Measurements from ENCODE around the gene C19orf53. TPM values are rescaled to one million over a fixed set of nuclear protein-coding genes. Genes with fewer than 3 reads are reported as not detected.
"Not testable (repeated sequence)": the region's sequence is repeated elsewhere in the genome, so short reads cannot be mapped to it uniquely, and the experiment has no call there.

C19orf53 gene
- total and polyA plus RNA-seq, 5 donors from 2014 or later = 61.2 to 244 (median 236) TPM

GRCh38 chr19:13779794-13780193 is 5.5 kb downstream of the C19orf53 start:
- not testable (repeated sequence) for H3K27me3 ChIP-seq (ENCODE audit: control insufficient read depth, insufficient read depth, low read length); H3K27me3 Mint-ChIP-seq; H3K27ac Mint-ChIP-seq; H3K4me3 ChIP-seq (ENCODE audit: low read depth, low read length); H3K27ac ChIP-seq (ENCODE audit: insufficient read depth, low read length, poor library complexity, severe bottlenecking); ATAC-seq (ENCODE audit: low read depth in 2 of 2); DNase-seq; H3K9me3 ChIP-seq (ENCODE audit: control insufficient read depth in 2 of 2, low read length in 2 of 2); H3K9me3 Mint-ChIP-seq
- Mint-ChIP-seq H3K4me3 (peak overlapping the region in 1 of 4 donors; percentile 74), H3K36me3 (peaks cover 14% of the 10 kb centered on the region), H3K4me1 (peaks cover 2 to 37% (median 19%) of the 10 kb centered on the region in 4 donors)
- Histone ChIP-seq H3K36me3 (ENCODE audit: control insufficient read depth, insufficient read depth, low read length) (peaks cover 33% of the 10 kb centered on the region), H3K4me1 (ENCODE audit: control insufficient read depth, insufficient read depth, low read length, poor library complexity, severe bottlenecking) (peaks cover 12% of the 10 kb centered on the region)

- no peak overlapping the region for H3K27ac ChIP-seq (ENCODE audit: insufficient read depth, low read length, poor library complexity, severe bottlenecking)
- H3K27me3 Mint-ChIP-seq = no peaks in the 10 kb centered on the region
- DNase-seq = no peak
- no peak overlapping the region for H3K4me3 Mint-ChIP-seq
- no peaks in the 10 kb centered on the region for H3K9me3 ChIP-seq (ENCODE audit: control insufficient read depth in 2 of 2, low read length in 2 of 2)
- H3K4me1 Mint-ChIP-seq = peaks cover 4 to 28% (median 13%) of the 10 kb centered on the region in 4 donors
- H3K4me1 ChIP-seq (ENCODE audit: control insufficient read depth, insufficient read depth, low read length, poor library complexity, severe bottlenecking) = peaks cover 9% of the 10 kb centered on the region
- H3K36me3 Mint-ChIP-seq = peaks cover 6% of the 10 kb centered on the region
- no peak overlapping the region for H3K4me3 ChIP-seq (ENCODE audit: low read depth, low read length)
- H3K27ac Mint-ChIP-seq = no peak overlapping the region
- no peak for ATAC-seq (ENCODE audit: low read depth in 2 of 2)
- no peaks in the 10 kb centered on the region for H3K9me3 Mint-ChIP-seq
- H3K27me3 ChIP-seq (ENCODE audit: control insufficient read depth, insufficient read depth, low read length) = no peaks in the 10 kb centered on the region
- H3K36me3 ChIP-seq (ENCODE audit: control insufficient read depth, insufficient read depth, low read length) = peaks cover 29% of the 10 kb centered on the region
Measured at GRCh38 chr19:13781547-13781946, 7.3 kb downstream of the C19orf53 start.

- Mint-ChIP-seq H3K9me3 (no peaks in the 10 kb centered on the region), H3K4me3 (no peak overlapping the region), H3K27ac (no peak overlapping the region), H3K27me3 (no peaks in the 10 kb centered on the region), H3K4me1 (peaks cover 6 to 30% (median 12%) of the 10 kb centered on the region in 4 donors), H3K36me3 (peaks cover 4% of the 10 kb centered on the region)
- H3K27ac ChIP-seq (ENCODE audit: insufficient read depth, low read length, poor library complexity, severe bottlenecking) = no peak overlapping the region
- H3K9me3 ChIP-seq (ENCODE audit: control insufficient read depth in 2 of 2, low read length in 2 of 2) = no peaks in the 10 kb centered on the region
- ATAC-seq (ENCODE audit: low read depth in 2 of 2) (no peak), DNase-seq (no peak)
- no peaks in the 10 kb centered on the region for H3K27me3 ChIP-seq (ENCODE audit: control insufficient read depth, insufficient read depth, low read length)
- H3K4me3 ChIP-seq (ENCODE audit: low read depth, low read length) = no peak overlapping the region
- H3K4me1 ChIP-seq (ENCODE audit: control insufficient read depth, insufficient read depth, low read length, poor library complexity, severe bottlenecking) = peaks cover 16% of the 10 kb centered on the region
- peaks cover 21% of the 10 kb centered on the region for H3K36me3 ChIP-seq (ENCODE audit: control insufficient read depth, insufficient read depth, low read length)
Measured at GRCh38 chr19:13782537-13782936, 8.3 kb downstream of the C19orf53 start.

GRCh38 chr19:13783565-13784500 is 9.6 kb downstream of the C19orf53 start:
- Histone ChIP-seq H3K36me3 (ENCODE audit: control insufficient read depth, insufficient read depth, low read length) (peaks cover 8% of the 10 kb centered on the region), H3K4me1 (ENCODE audit: control insufficient read depth, insufficient read depth, low read length, poor library complexity, severe bottlenecking) (peaks cover 29% of the 10 kb centered on the region), H3K4me3 (ENCODE audit: low read depth, low read length) (no peak overlapping the region), H3K9me3 (ENCODE audit: control insufficient read depth in 2 of 2, low read length in 2 of 2) (no peaks in the 10 kb centered on the region), H3K27me3 (ENCODE audit: control insufficient read depth, insufficient read depth, low read length) (no peaks in the 10 kb centered on the region), H3K27ac (ENCODE audit: insufficient read depth, low read length, poor library complexity, severe bottlenecking) (no peak overlapping the region)
- Mint-ChIP-seq H3K36me3 (peaks cover 4% of the 10 kb centered on the region), H3K9me3 (no peaks in the 10 kb centered on the region), H3K4me1 (peaks cover 9 to 34% (median 14%) of the 10 kb centered on the region in 4 donors), H3K27me3 (no peaks in the 10 kb centered on the region), H3K4me3 (no peak overlapping the region), H3K27ac (peak overlapping the region in 1 of 3 donors; percentile 31)
- ATAC-seq (ENCODE audit: low read depth in 2 of 2) (no peak), DNase-seq (no peak)

DNA sequence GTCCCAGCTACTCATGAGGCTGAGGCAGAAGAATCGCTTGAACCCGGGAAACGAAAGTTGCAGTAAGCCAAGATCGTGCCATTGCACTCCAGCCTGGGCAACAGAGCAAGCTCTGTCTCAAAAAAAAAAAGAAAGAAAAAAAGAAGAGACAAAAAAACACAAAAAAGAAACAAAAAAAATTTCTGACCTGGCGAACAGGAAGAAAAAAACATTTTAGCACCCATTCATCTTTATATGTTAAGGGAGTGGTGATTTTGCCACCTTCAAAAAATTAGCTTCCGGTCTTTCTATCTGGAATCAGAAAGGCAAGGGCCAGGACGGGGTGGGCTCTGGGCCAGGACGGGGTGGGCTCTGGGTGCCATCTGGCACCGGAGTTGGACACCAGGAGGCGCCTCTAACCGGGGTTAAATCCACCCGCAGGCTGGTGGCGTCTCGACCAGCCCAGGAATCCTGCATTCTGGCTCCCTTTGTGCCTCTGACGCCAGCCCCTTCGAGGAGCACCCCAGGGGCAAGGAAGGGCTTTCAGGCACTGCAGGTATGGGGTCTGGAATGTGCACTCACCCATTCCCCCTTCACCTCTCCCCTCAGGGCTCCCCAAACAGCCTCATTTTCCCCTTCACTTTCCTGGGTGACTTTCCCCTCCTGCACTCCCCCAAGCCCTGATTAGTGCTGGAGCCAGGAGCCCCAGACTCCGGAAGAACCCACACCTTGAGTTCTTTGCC is 10.6 kb downstream of the C19orf53 start:
- ATAC-seq (ENCODE audit: low read depth in 2 of 2) = peak; percentile 62 to 63
- Mint-ChIP-seq H3K36me3 (no peaks in the 10 kb centered on the region), H3K27me3 (no peaks in the 10 kb centered on the region), H3K27ac (peak overlapping the region; percentile 75 to 82 (median 79)), H3K4me1 (peaks cover 9 to 36% (median 17%) of the 10 kb centered on the region in 4 donors), H3K4me3 (peak overlapping the region; percentile 48 to 73 (median 59)), H3K9me3 (no peaks in the 10 kb centered on the region)
- Histone ChIP-seq H3K4me1 (ENCODE audit: control insufficient read depth, insufficient read depth, low read length, poor library complexity, severe bottlenecking) (peaks cover 39% of the 10 kb centered on the region), H3K27me3 (ENCODE audit: control insufficient read depth, insufficient read depth, low read length) (no peaks in the 10 kb centered on the region), H3K27ac (ENCODE audit: insufficient read depth, low read length, poor library complexity, severe bottlenecking) (no peak overlapping the region), H3K9me3 (ENCODE audit: control insufficient read depth in 2 of 2, low read length in 2 of 2) (no peaks in the 10 kb centered on the region), H3K4me3 (ENCODE audit: low read depth, low read length) (no peak overlapping the region), H3K36me3 (ENCODE audit: control insufficient read depth, insufficient read depth, low read length) (no peaks in the 10 kb centered on the region)
- DNase-seq = peak; percentile 51 to 72 (median 63)

- H3K4me3 Mint-ChIP-seq = peak overlapping the region; percentile 77 to 91 (median 83)
- Histone ChIP-seq H3K36me3 (ENCODE audit: control insufficient read depth, insufficient read depth, low read length) (no peaks in the 10 kb centered on the region), H3K27ac (ENCODE audit: insufficient read depth, low read length, poor library complexity, severe bottlenecking) (peak overlapping the region; percentile 56), H3K4me3 (ENCODE audit: low read depth, low read length) (peak overlapping the region; percentile 9), H3K9me3 (ENCODE audit: control insufficient read depth in 2 of 2, low read length in 2 of 2) (no peaks in the 10 kb centered on the region), H3K4me1 (ENCODE audit: control insufficient read depth, insufficient read depth, low read length, poor library complexity, severe bottlenecking) (peaks cover 48% of the 10 kb centered on the region), H3K27me3 (ENCODE audit: control insufficient read depth, insufficient read depth, low read length) (no peaks in the 10 kb centered on the region)
- no peaks in the 10 kb centered on the region for H3K27me3 Mint-ChIP-seq
- DNase-seq (peak in 1 of 3 donors; percentile 51), ATAC-seq (ENCODE audit: low read depth in 2 of 2) (no peak)
- no peaks in the 10 kb centered on the region for H3K36me3 Mint-ChIP-seq
- peaks cover 12 to 46% (median 22%) of the 10 kb centered on the region in 4 donors for H3K4me1 Mint-ChIP-seq
- peak overlapping the region; percentile 68 to 93 (median 86) for H3K27ac Mint-ChIP-seq
- peaks cover 0 to 1% (median 0%) of the 10 kb centered on the region in 7 donors for H3K9me3 Mint-ChIP-seq
Measured at GRCh38 chr19:13788991-13789390, 14.7 kb downstream of the C19orf53 start.

- Histone ChIP-seq H3K27ac (ENCODE audit: insufficient read depth, low read length, poor library complexity, severe bottlenecking) (peak overlapping the region; percentile 53), H3K4me1 (ENCODE audit: control insufficient read depth, insufficient read depth, low read length, poor library complexity, severe bottlenecking) (peaks cover 48% of the 10 kb centered on the region), H3K36me3 (ENCODE audit: control insufficient read depth, insufficient read depth, low read length) (no peaks in the 10 kb centered on the region), H3K4me3 (ENCODE audit: low read depth, low read length) (no peak overlapping the region), H3K27me3 (ENCODE audit: control insufficient read depth, insufficient read depth, low read length) (no peaks in the 10 kb centered on the region), H3K9me3 (ENCODE audit: control insufficient read depth in 2 of 2, low read length in 2 of 2) (no peaks in the 10 kb centered on the region)
- no peaks in the 10 kb centered on the region for H3K27me3 Mint-ChIP-seq
- H3K4me1 Mint-ChIP-seq = peaks cover 8 to 51% (median 23%) of the 10 kb centered on the region in 4 donors
- ATAC-seq (ENCODE audit: low read depth in 2 of 2) = no peak
- peaks cover 0 to 1% (median 0%) of the 10 kb centered on the region in 7 donors for H3K9me3 Mint-ChIP-seq
- H3K36me3 Mint-ChIP-seq = no peaks in the 10 kb centered on the region
- peak overlapping the region; percentile 30 to 91 (median 66) for H3K4me3 Mint-ChIP-seq
- peak in 1 of 3 donors; percentile 32 for DNase-seq
- H3K27ac Mint-ChIP-seq = peak overlapping the region in 1 of 3 donors; percentile 95
Measured at GRCh38 chr19:13790354-13790753, 16.1 kb downstream of the C19orf53 start.
